K562 (cell line): Measurements from ENCODE around the gene AIF1. TPM values are rescaled to one million over a fixed set of nuclear protein-coding genes. Genes with fewer than 3 reads are reported as not detected.

ENCODE experiments used
- CHD4 ChIP-seq: fragments of 200-600 bp; sonication (generic); IDR thresholded peaks from 3 replicates; pipeline ENCODE4 v1.6.1; 2012; ENCODE audit warnings: low read depth, mild to moderate bottlenecking, mixed read lengths, low read length, inconsistent platforms; ENCODE audit not compliant: insufficient read depth, insufficient replicate concordance, poor library complexity, severe bottlenecking
- FOXA3 ChIP-seq, 2 experiments: fragments of 450-650 bp in 1 of 2; sonication (generic) in 1 of 2; formaldehyde crosslinking; IDR thresholded peaks in 1 of 2; conservative IDR thresholded peaks in 1 of 2; 2 replicates each; pipeline versions ENCODE4 v1.4.0 to v1.8.0; 2020 to 2022; ENCODE audit warnings: mild to moderate bottlenecking in 2 of 2, missing genetic modification reagents in 1 of 2
- NFIX ChIP-seq: fragments of 250-450 bp; sonication (Bioruptor Pico); IDR thresholded peaks from 2 replicates; pipeline ENCODE4 v1.4.0; 2020; ENCODE audit warnings: low read depth, mild to moderate bottlenecking, moderate library complexity
- NFRKB ChIP-seq: fragments of 450-650 bp; IDR thresholded peaks from 2 replicates; pipeline ENCODE4 v1.6.1; 2016; ENCODE audit warnings: low read depth
- NKRF ChIP-seq: fragments of 450-650 bp; IDR thresholded peaks from 2 replicates; pipeline ENCODE4 v1.6.1; 2016; ENCODE audit warnings: borderline replicate concordance
- SMAD1 ChIP-seq: fragments of 150-350 bp; IDR thresholded peaks from 2 replicates; pipeline ENCODE4 v1.6.1; 2014; ENCODE audit warnings: low read length, low read depth; ENCODE audit not compliant: partially characterized antibody
- SMARCA4 ChIP-seq: fragments of 450-650 bp; IDR thresholded peaks from 2 replicates; pipeline ENCODE4 v1.6.1; 2016
- THAP7 ChIP-seq: fragments of 250-450 bp; sonication (Bioruptor Pico); IDR thresholded peaks from 2 replicates; pipeline ENCODE4 v1.5.0; 2021
- TSHZ1 ChIP-seq: fragments of 250-450 bp; sonication (Bioruptor Pico); IDR thresholded peaks from 2 replicates; pipeline ENCODE4 v1.4.0; 2020; ENCODE audit warnings: mild to moderate bottlenecking, moderate library complexity
- U2AF2 ChIP-seq: fragments of 200-400 bp; formaldehyde crosslinking; optimal IDR thresholded peaks from 2 replicates; pipeline ENCODE3; 2017; ENCODE audit warnings: low read depth, mild to moderate bottlenecking, low read length
- ZEB2 ChIP-seq: fragments of 450-650 bp; IDR thresholded peaks from 2 replicates; pipeline ENCODE4 v1.6.1; 2016
- ZNF395 ChIP-seq: fragments of 200-800 bp; sonication (Bioruptor generic); IDR thresholded peaks from 2 replicates; pipeline ENCODE4 v1.6.1; 2017; ENCODE audit warnings: missing genetic modification characterization, missing compliant biosample characterization
- ZNF445 ChIP-seq: fragments of 250-450 bp; sonication (Bioruptor Pico); IDR thresholded peaks from 2 replicates; pipeline ENCODE4 v1.4.0; 2020; ENCODE audit warnings: low read depth, mild to moderate bottlenecking, moderate library complexity
- polyA plus RNA-seq, 8 experiments: library from polyadenylated mRNA; depleted of rRNA in 4 of 8; stranded (reverse) in 5 of 8; unstranded in 3 of 8; fragments of >200 nt; fragmentation: Nextera tagmentation in 2 of 8; fragmentation: Illumina TruSeq in 1 of 8; extraction: Ambion mirVana in 2 of 8; extraction: Trizol in 1 of 8; gene quantifications; 2 replicates each; pipeline versions ENCODE4 v1.2.1 to v1.2.3, GENCODE V29; 2011 to 2014; ENCODE audit warnings: inconsistent platforms in 1 of 8, missing spikeins in 1 of 8
- total RNA-seq, 7 experiments: library from RNA; depleted of rRNA in 6 of 7; stranded (reverse); fragments of >200 nt in 6 of 7; fragmentation: Illumina TruSeq in 2 of 7; extraction: Trizol in 2 of 7; gene quantifications; 2 replicates each; pipeline versions ENCODE4 v1.2.1 to v1.2.3, GENCODE V29; 2011 to 2021; ENCODE audit warnings: low replicate concordance in 1 of 7
- TF ChIP-seq, protein P1 (sequence below), 2 experiments: fragments of 450-650 bp in 1 of 2; sonication (generic) in 1 of 2; formaldehyde crosslinking; conservative IDR thresholded peaks; 2 replicates each; pipeline versions ENCODE4 v1.4.0 to v1.8.1; 2020 to 2022; ENCODE audit warnings: mild to moderate bottlenecking in 1 of 2, missing genetic modification reagents in 1 of 2
- TF ChIP-seq, protein P2 (sequence below): fragments of 450-650 bp; formaldehyde crosslinking; IDR thresholded peaks from 2 replicates; pipeline ENCODE4 v1.4.0; 2020; ENCODE audit warnings: mild to moderate bottlenecking, moderate library complexity

Gene AIF1
- total and polyA plus RNA-seq, 9 of the 15 experiments (the other 6 are each of a cell fraction or from before 2014, with no cell fraction given): 9.4 to 33.4 (median 19.4) TPM

- TF ChIP-seq ZNF395 (CRISPR knock-in tag) (no peak), U2AF2 (no peak), NFRKB (0 out of 2 replicates have a peak, but pooled peaks have one; percentile 0), SMARCA4 (peak; percentile 61), ZNF445 (CRISPR knock-in tag) (peak; percentile 52; the same call in 1 of the 2 replicates), NFIX (CRISPR knock-in tag) (no peak; the same call in 1 of the 2 replicates), THAP7 (CRISPR knock-in tag) (peak; percentile 94), CHD4 (no peak), FOXA3 (CRISPR knock-in tag; conservative IDR thresholded peaks at IDR 0.05 in 1 of 2, IDR thresholded peaks at IDR 0.05 in 1 of 2) (peak; percentile 13 to 60; a peak in 2 of 4 replicates), SMAD1 (peak; percentile 74), NKRF (peak; percentile 37), ZEB2 (0 out of 2 replicates have a peak, but pooled peaks have one; percentile 10), TSHZ1 (CRISPR knock-in tag) (peak; percentile 34; the same call in 1 of the 2 replicates)
- TF ChIP-seq, protein P1, sequence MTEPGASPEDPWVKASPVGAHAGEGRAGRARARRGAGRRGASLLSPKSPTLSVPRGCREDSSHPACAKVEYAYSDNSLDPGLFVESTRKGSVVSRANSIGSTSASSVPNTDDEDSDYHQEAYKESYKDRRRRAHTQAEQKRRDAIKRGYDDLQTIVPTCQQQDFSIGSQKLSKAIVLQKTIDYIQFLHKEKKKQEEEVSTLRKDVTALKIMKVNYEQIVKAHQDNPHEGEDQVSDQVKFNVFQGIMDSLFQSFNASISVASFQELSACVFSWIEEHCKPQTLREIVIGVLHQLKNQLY (CRISPR knock-in tag; conservative IDR thresholded peaks at IDR 0.05): peak in 1 of 2 experiments; percentile 59; a peak in 2 of 4 replicates
- TF ChIP-seq, protein P2, sequence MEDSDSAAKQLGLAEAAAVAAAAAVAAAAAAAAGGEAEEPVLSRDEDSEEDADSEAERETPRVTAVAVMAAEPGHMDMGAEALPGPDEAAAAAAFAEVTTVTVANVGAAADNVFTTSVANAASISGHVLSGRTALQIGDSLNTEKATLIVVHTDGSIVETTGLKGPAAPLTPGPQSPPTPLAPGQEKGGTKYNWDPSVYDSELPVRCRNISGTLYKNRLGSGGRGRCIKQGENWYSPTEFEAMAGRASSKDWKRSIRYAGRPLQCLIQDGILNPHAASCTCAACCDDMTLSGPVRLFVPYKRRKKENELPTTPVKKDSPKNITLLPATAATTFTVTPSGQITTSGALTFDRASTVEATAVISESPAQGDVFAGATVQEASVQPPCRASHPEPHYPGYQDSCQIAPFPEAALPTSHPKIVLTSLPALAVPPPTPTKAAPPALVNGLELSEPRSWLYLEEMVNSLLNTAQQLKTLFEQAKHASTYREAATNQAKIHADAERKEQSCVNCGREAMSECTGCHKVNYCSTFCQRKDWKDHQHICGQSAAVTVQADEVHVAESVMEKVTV (CRISPR knock-in tag): peak; percentile 4; the same call in 1 of the 2 replicates
These were observed 45.6 kb downstream of the AIF1 start, which contains the start of gene C6orf47 (continued) for GRCh38 chr6:31660381-31661261.
